CD4-positive, alpha-beta T cell treated with Interleukin-17A for 1 hour (primary cell): ENCODE data around the gene HDGFL1.

ENCODE experiments used
- DNase-seq: peaks from one replicate; pipeline ENCODE4 v3.0.0-alpha.2; 2020

The HDGFL1 gene

GRCh38 chr6:22569281-22570184 lies at the start of gene HDGFL1:
Gene HDGFL1, plus strand, starts transcription at chr6:22569566. Its CDS starts 10 bp downstream, at chr6:22569576.
- no peak for DNase-seq

- DNase-seq = no peak
Measured at GRCh38 chr6:22521035-22521434, 48.3 kb upstream of the HDGFL1 start.

DNA sequence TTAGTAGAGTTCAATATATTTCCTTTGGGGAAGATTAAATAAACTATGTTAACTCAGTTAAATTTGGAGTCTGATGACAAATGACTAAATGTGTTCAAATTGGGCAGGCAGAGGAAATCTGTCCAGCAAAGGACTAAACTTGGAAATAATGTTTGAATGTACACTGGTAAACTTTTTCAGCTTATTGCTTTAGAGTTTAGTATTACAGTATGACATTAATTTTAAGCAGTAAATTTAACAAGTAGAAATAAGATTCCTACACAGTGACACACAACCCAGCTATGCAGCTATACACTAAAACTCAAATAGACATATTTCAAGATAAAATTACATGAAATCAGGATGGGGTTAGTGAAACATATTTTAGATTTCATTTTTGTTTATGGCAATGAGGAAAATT lies 42.6 kb upstream of the HDGFL1 start:
- no peak for DNase-seq

DNA sequence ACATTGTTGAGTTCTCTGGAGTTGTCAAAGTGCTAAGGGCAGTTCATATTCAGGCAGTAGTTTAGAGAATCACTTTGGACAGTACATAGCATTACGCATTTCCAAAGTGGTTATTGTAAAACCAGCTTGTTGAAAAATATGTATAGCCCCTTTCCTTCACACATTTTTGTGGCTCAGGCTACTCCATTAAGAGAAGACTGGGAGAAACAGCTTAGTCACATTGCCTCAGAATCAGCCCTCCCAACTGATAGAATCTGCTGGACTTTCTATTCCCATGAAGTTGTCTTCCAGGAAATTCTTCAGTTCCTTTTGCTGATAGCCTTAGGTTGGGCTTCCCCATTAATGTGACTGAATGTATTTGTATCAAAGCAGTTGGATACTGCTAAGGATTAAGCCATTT lies 39.5 kb upstream of the HDGFL1 start:
- DNase-seq = no peak

DNA sequence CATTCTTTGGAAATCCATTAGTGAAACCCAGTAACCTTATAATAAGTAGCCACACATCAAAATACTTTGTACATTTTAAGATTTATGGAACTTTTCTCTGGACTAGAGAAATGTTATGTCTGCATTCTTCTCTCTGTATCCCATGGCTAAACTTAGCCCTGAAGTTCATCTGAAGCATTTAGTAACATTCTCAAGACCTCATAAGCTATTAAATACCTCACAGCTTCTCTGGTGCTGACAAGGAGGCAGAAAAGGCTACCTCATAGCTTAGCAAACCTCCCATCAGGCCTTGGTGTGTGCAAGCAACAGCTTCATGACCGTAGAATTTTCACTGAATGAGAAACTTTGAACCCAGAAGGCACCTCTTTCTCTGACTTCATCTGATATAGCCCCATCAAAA lies 38.9 kb upstream of the HDGFL1 start:
- no peak for DNase-seq

- DNase-seq = no peak
Measured at GRCh38 chr6:22536122-22536521, 33.2 kb upstream of the HDGFL1 start.

- no peak for DNase-seq
Measured at GRCh38 chr6:22544476-22544875, 24.9 kb upstream of the HDGFL1 start.

- no peak for DNase-seq
Measured at GRCh38 chr6:22545051-22545450, 24.3 kb upstream of the HDGFL1 start.

GRCh38 chr6:22546236-22546635 lies 23.1 kb upstream of the HDGFL1 start:
- DNase-seq = no peak

DNA sequence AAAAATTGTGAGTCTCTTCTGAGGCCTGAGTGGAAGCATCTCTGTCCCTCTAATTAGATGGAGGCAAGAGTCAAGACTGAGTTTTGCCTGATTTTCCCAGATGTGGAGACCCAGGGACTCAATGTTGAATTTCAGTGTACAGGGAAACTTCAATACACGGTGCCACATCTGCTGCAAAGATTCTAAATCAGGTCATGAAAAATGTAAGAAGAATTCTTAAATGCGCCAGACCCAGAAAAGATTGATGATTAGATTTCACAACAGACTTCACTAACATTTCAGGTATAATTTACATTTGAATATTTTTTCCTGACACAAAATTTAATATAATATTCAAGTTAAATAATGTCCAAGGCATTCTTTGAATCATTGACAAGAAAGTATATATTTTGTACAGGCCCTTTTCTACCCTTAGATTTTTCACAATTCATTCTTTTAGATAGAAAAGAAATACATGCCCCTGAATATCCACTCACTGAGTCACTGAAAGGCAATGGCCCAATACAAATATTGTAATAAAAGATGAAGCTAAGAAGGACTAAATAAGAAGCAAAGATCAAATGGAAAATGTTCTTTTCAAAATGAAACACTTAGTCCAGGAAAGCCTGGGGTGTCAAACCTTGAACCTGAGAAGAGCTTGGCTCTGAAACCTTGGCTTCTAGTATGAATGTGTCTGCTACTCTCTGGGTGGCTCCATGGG lies 18.2 kb upstream of the HDGFL1 start:
- no peak for DNase-seq

GRCh38 chr6:22556266-22556665 lies 13.1 kb upstream of the HDGFL1 start:
- DNase-seq = no peak

- DNase-seq = no peak
Measured at GRCh38 chr6:22557007-22557406, 12.4 kb upstream of the HDGFL1 start.

- no peak for DNase-seq
Measured at GRCh38 chr6:22558288-22558882, 11.0 kb upstream of the HDGFL1 start.

DNA sequence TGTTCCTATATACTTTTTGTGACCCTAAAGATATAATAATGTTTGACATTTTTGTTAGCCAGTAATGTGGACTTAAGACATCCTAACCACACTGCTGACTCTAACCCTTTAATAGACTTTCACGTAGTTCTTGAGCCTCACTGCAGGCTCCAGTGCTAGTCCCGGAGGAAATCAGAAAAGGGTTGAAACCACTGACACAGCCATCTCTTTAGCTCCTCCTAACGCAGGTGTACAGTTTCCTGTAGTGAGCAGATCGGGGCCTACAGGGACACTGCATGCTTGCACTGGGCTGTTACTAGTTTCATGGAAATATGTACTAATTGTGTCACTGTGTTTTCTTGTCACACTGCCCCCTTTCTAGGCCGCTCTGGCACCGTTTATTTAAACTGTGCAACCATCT lies 512 bp upstream of the HDGFL1 start:
- DNase-seq = no peak

GRCh38 chr6:22570185-22570551 lies 802 bp downstream of the HDGFL1 start:
- no peak for DNase-seq

DNA sequence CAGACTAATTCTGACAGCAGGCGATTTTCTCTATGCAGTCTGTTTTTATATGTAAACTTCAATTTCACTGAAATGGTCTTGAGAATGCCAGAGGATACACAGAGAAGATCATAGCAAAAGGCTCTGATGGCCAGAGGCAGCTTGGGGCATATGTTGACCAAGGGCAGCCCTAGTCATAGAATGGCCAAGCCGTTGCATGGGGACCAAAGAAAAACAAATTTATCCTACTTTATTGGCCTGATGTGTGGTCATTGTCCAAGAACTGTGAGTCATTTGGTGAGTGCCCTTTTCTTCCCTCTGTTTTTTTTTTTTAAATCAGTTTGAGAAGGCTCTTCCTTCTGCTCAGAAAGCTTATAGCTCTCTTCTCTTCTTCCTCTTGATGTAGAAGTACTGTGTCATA lies 5.8 kb downstream of the HDGFL1 start:
- no peak for DNase-seq

DNA sequence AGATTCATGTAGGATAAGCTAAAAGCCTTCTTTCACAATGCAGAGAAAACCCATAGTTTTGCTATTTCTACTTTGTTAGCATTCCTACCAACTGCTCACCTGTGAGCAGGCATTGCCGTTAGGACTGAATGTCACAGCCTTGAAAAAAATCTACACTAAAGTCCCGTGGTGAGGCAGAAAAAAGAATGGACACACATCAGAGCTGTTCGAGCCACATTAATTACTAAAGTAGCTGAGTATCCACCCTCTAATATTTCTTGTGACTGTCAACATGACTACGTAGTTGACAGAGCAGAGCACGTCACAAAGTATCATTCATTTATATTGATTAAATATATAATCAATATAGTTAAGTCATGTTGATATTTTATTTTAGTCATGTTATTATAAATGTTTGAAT lies 10.1 kb downstream of the HDGFL1 start:
- DNase-seq = no peak

GRCh38 chr6:22580337-22580736 lies 11.0 kb downstream of the HDGFL1 start:
- DNase-seq = no peak

GRCh38 chr6:22582417-22583205 lies 13.2 kb downstream of the HDGFL1 start:
- DNase-seq = no peak

GRCh38 chr6:22583230-22583629 lies 13.9 kb downstream of the HDGFL1 start:
- no peak for DNase-seq

DNA sequence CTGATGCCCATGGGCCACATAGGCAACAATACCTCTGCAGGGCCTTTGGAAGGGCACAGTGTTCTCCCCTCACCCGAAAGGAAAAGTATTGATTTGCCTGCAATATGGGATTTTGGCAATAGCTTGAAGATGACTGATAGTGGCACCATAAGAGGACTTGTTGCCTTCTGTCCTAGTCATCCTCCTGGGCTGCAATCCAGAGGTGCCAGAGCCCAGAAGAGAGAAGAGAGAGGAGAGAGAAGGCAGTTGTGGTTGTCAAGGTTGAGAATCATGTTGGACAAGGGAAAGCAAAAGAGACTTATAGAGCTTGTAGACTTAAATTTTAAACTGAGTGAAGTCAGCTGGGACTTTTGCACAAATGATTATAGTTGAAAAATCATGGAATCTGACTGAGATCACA lies 14.6 kb downstream of the HDGFL1 start:
- DNase-seq = no peak

GRCh38 chr6:22589118-22589517 lies 19.8 kb downstream of the HDGFL1 start:
- DNase-seq = no peak

DNA sequence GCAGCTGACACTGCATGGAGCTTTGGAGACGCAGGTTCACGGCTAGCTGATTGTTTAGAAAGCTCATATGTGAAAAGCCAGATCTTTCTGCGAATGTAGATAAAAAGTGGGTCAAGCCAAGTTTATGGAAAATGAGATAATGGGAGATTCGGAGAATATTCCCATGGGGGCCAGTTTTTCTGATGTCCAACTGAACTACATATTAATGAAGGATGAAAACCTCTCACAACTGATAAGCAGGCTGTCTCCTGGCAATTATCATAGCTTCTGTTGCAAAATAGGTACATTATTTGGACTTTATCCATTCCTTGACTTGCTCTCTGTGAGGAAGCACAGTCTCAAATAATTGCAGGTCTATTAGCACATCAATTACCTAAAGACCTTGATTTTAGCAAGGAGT lies 21.1 kb downstream of the HDGFL1 start:
- DNase-seq = no peak
